ENCODE results near the gene EFNA1.

DNA sequence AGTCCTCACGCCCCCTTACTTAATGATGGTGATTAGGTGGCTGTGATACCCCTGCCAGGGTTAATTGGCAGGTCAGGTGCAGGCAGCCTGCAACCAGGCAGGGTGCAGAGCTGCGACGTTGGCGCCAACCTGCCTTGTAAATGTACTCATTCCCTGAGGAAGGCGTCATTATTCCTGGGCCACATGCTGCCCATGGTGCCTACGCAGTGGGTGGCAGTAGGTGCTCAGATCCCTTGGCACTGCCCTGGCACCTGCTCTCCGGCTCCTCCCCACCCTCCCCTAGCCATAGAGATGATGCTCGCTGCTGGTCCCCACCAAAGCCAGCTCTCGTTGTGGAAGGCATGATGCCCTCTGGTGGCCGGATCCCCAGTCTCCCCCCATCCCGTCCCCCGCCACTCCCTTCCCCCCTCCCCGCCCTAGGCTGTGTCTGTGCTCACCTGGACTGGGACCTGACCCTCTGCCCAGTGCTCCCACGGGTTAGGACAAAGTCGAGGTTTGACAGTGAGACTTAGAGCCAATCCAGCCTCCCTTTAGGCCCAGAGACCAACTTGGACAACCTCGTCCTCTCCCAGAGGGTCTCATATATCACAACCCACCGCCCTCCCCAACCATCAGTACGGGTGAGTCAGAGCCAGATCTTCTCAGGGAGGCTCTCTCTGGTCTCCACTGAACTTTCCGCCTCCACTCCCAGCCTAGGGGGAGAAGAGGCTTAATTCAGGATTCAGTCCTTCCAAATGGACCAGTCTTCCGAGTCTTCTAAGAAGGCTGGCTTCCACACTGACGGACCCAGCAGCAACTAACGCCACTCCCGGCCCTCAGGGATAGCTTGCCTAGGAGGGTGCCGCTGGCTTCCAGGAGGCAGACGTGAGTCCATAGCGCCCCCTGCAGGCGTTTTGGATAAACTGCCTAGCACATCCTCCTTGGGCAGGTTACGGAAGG is 39.8 kb downstream of the EFNA1 start:
- no peak for TF ChIP-seq ZNF384 (IDR thresholded peaks at IDR 0.05)
- no peak for TF ChIP-seq LEF1 (IDR thresholded peaks at IDR 0.05; ENCODE audit: borderline replicate concordance)
- TF ChIP-seq FOXM1 (IDR thresholded peaks at IDR 0.05; ENCODE audit: borderline replicate concordance) = no peak
